ENCODE data around the gene RAET1L.
"Not testable (repeated sequence)": the region's sequence is repeated elsewhere in the genome, so short reads cannot be mapped to it uniquely, and the experiment has no call there.

Gene RAET1L

GRCh38 chr6:149991838-149992237, 33.5 kb downstream of the RAET1L start:
- DNase-seq (ENCODE audit: low read depth in 3 of 3) = no peak

GRCh38 chr6:149991472-149991795, 33.9 kb downstream of the RAET1L start:
- not testable (repeated sequence) for DNase-seq (ENCODE audit: low read depth in 3 of 3)

- DNase-seq (ENCODE audit: low read depth in 3 of 3) = peak in 1 of 3 experiments; percentile 18
Observed at GRCh38 chr6:149990661-149991471, 34.5 kb downstream of the RAET1L start.

GRCh38 chr6:149990212-149990660, 35.1 kb downstream of the RAET1L start:
- DNase-seq (ENCODE audit: low read depth in 3 of 3) = no peak

GRCh38 chr6:149988550-149989346, 36.6 kb downstream of the RAET1L start:
- DNase-seq (ENCODE audit: low read depth in 3 of 3) = no peak

GRCh38 chr6:149987602-149988107, 37.7 kb downstream of the RAET1L start:
- DNase-seq (ENCODE audit: low read depth in 3 of 3) = no peak

- DNase-seq (ENCODE audit: low read depth in 3 of 3) = no peak
Observed at GRCh38 chr6:149985481-149985937, 39.8 kb downstream of the RAET1L start.

GRCh38 chr6:149984773-149985172, 40.6 kb downstream of the RAET1L start:
- no peak for DNase-seq (ENCODE audit: low read depth in 3 of 3)

GRCh38 chr6:149983145-149983544, 42.2 kb downstream of the RAET1L start:
- DNase-seq (ENCODE audit: low read depth in 3 of 3) = no peak

- DNase-seq (ENCODE audit: low read depth in 3 of 3) = no peak
Observed at GRCh38 chr6:149979293-149979692, 46.0 kb downstream of the RAET1L start.

- no peak for DNase-seq (ENCODE audit: low read depth in 3 of 3)
Observed at GRCh38 chr6:149978610-149979009, 46.7 kb downstream of the RAET1L start.

- no peak for DNase-seq (ENCODE audit: low read depth in 3 of 3)
Observed at GRCh38 chr6:149977221-149977620, 48.1 kb downstream of the RAET1L start.

GRCh38 chr6:149975400-149975799, 49.9 kb downstream of the RAET1L start:
- DNase-seq (ENCODE audit: low read depth in 3 of 3) = no peak

- no peak for DNase-seq (ENCODE audit: low read depth in 3 of 3)
Observed at GRCh38 chr6:149974825-149975224, 50.5 kb downstream of the RAET1L start.

- DNase-seq (ENCODE audit: low read depth in 3 of 3) = not testable (repeated sequence)
Observed at GRCh38 chr6:149974394-149974793, 50.9 kb downstream of the RAET1L start.

- no peak for DNase-seq (ENCODE audit: low read depth in 3 of 3)
Observed at GRCh38 chr6:149969635-149970034, 55.7 kb downstream of the RAET1L start.

GRCh38 chr6:149968909-149969308, 56.4 kb downstream of the RAET1L start:
- not testable (repeated sequence) for DNase-seq (ENCODE audit: low read depth in 3 of 3)
